SK-N-SH treated with all-trans-retinoic acid at 6 μM for 48 hours (cell line): ENCODE data around the gene PAM16.

Source experiments
- ISL1 ChIP-seq: fragments of 250-450 bp; sonication (Bioruptor Pico); IDR thresholded peaks from 2 replicates; pipeline ENCODE4 v2.1.2; 2022; ENCODE audit warnings: mild to moderate bottlenecking, moderate library complexity
- RARB ChIP-seq: fragments of 250-450 bp; sonication (Bioruptor Pico); IDR thresholded peaks from 2 replicates; pipeline ENCODE4 v1.8.0; 2021; ENCODE audit warnings: mild to moderate bottlenecking, moderate library complexity
- ZC3H10 ChIP-seq: fragments of 250-450 bp; sonication (Bioruptor Pico); IDR thresholded peaks from 2 replicates; pipeline ENCODE4 v1.5.1; 2021; ENCODE audit warnings: mild to moderate bottlenecking, moderate library complexity
- ZFP3 ChIP-seq: fragments of 250-450 bp; sonication (Bioruptor Pico); IDR thresholded peaks from 2 replicates; pipeline ENCODE4 v1.5.0; 2020; ENCODE audit warnings: mild to moderate bottlenecking, moderate library complexity
- TF ChIP-seq, protein P1 (sequence below): fragments of 250-450 bp; sonication (Bioruptor Pico); IDR thresholded peaks from 2 replicates; pipeline ENCODE4 v1.8.0; 2020; ENCODE audit warnings: mild to moderate bottlenecking, moderate library complexity, borderline replicate concordance
- TF ChIP-seq, protein P2 (sequence below): fragments of 250-450 bp; sonication (Bioruptor Pico); IDR thresholded peaks from 2 replicates; pipeline ENCODE4 v1.8.0; 2021; ENCODE audit warnings: low read depth, mild to moderate bottlenecking, moderate library complexity, borderline replicate concordance

DNA sequence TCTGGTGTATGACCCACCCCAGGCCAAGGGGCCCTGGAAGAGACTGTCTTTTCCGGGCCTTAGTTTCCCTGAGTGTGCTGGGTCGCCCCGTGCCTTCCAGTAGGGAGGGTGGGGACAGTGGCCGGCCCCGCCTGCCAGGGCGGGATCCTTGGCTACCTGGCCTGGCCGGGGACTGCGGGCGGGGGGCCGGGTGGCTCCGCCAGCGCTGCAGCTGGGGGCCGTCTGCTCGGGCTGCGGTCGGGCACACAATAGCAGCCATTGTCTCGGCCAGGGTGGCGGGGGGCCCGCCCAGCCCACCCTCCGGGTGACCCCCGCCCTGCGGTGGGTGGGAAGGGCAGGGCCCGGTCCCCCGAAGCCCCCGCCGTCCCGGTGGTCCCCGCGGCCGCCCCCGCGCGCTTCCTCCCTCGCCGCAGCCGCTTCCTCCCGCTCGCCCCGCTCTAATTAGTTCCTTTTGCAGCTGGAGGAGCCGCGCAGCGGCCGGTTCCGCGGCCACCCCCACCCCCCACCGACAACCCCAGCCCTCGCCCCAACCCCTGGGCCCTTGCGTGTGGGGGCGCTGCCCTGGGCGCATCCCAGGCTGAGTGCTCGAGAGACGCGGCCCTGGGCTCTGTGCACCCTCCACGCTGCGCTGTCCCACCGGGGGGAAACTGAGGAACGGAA, 23.6 kb downstream of the PAM16 start:
- TF ChIP-seq ZC3H10 (CRISPR knock-in tag) (no peak), RARB (CRISPR knock-in tag) (no peak), ISL1 (CRISPR knock-in tag) (no peak), ZFP3 (CRISPR knock-in tag) (no peak)
- TF ChIP-seq, protein P1, sequence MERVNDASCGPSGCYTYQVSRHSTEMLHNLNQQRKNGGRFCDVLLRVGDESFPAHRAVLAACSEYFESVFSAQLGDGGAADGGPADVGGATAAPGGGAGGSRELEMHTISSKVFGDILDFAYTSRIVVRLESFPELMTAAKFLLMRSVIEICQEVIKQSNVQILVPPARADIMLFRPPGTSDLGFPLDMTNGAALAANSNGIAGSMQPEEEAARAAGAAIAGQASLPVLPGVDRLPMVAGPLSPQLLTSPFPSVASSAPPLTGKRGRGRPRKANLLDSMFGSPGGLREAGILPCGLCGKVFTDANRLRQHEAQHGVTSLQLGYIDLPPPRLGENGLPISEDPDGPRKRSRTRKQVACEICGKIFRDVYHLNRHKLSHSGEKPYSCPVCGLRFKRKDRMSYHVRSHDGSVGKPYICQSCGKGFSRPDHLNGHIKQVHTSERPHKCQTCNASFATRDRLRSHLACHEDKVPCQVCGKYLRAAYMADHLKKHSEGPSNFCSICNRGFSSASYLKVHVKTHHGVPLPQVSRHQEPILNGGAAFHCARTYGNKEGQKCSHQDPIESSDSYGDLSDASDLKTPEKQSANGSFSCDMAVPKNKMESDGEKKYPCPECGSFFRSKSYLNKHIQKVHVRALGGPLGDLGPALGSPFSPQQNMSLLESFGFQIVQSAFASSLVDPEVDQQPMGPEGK (CRISPR knock-in tag): no peak
- TF ChIP-seq, protein P2, sequence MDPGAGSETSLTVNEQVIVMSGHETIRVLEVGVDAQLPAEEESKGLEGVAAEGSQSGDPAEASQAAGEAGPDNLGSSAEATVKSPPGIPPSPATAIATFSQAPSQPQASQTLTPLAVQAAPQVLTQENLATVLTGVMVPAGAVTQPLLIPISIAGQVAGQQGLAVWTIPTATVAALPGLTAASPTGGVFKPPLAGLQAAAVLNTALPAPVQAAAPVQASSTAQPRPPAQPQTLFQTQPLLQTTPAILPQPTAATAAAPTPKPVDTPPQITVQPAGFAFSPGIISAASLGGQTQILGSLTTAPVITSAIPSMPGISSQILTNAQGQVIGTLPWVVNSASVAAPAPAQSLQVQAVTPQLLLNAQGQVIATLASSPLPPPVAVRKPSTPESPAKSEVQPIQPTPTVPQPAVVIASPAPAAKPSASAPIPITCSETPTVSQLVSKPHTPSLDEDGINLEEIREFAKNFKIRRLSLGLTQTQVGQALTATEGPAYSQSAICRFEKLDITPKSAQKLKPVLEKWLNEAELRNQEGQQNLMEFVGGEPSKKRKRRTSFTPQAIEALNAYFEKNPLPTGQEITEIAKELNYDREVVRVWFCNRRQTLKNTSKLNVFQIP (CRISPR knock-in tag): no peak
